Daoy (cell line): ENCODE data around the gene BANP. TPM values are rescaled to one million over a fixed set of nuclear protein-coding genes. Genes with fewer than 3 reads are reported as not detected.
"Not testable (repeated sequence)": the region's sequence is repeated elsewhere in the genome, so short reads cannot be mapped to it uniquely, and the experiment has no call there.

Experiments
- DNase-seq: peaks from one replicate; pipeline ENCODE4 v3.0.0-alpha.2; 2015; ENCODE audit warnings: low read depth
- total RNA-seq: library from RNA; depleted of rRNA; stranded (reverse); fragments of >200 nt; shearing (Covaris generic); gene quantifications from 2 replicates; pipeline ENCODE4 v1.2.3, GENCODE V29; 2014

Gene BANP
- total RNA-seq, 1 experiment from 2014 or later, result 16.7 TPM

- no peak for DNase-seq
These were observed 14.9 kb downstream of the BANP start for GRCh38 chr16:87966064-87966645.

- no peak for DNase-seq
These were observed 15.5 kb downstream of the BANP start for GRCh38 chr16:87966685-87967185.

GRCh38 chr16:87968541-87968940 is 17.3 kb downstream of the BANP start:
- DNase-seq, result no peak

- DNase-seq, result no peak
These were observed 19.0 kb downstream of the BANP start for GRCh38 chr16:87970186-87970585.

GRCh38 chr16:87971933-87972332 is 20.7 kb downstream of the BANP start:
- DNase-seq, result no peak

- no peak for DNase-seq
These were observed 22.5 kb downstream of the BANP start for GRCh38 chr16:87973717-87974116.

GRCh38 chr16:87974178-87974577 is 22.9 kb downstream of the BANP start:
- no peak for DNase-seq

- DNase-seq, result no peak
These were observed 25.4 kb downstream of the BANP start for GRCh38 chr16:87976665-87977064.

GRCh38 chr16:87978127-87978526 is 26.9 kb downstream of the BANP start:
- no peak for DNase-seq

GRCh38 chr16:87979352-87979751 is 28.1 kb downstream of the BANP start:
- no peak for DNase-seq

- DNase-seq, result not testable (repeated sequence)
These were observed 28.8 kb downstream of the BANP start for GRCh38 chr16:87979911-87980630.

- DNase-seq, result not testable (repeated sequence)
These were observed 30.1 kb downstream of the BANP start for GRCh38 chr16:87981376-87981775.

- no peak for DNase-seq
These were observed 31.4 kb downstream of the BANP start for GRCh38 chr16:87982581-87983041.

- not testable (repeated sequence) for DNase-seq
These were observed 32.0 kb downstream of the BANP start for GRCh38 chr16:87983072-87983736.

- peak; percentile 26 for DNase-seq
These were observed 32.5 kb downstream of the BANP start for GRCh38 chr16:87983737-87984097.

GRCh38 chr16:87984180-87984579 is 32.9 kb downstream of the BANP start:
- DNase-seq, result not testable (repeated sequence)

- no peak for DNase-seq
These were observed 33.5 kb downstream of the BANP start for GRCh38 chr16:87984632-87985267.

GRCh38 chr16:87985493-87985892 is 34.3 kb downstream of the BANP start:
- DNase-seq, result not testable (repeated sequence)

- DNase-seq, result peak; percentile 85
These were observed 35.2 kb downstream of the BANP start for GRCh38 chr16:87986361-87986849.

GRCh38 chr16:87988596-87988995 is 37.4 kb downstream of the BANP start:
- DNase-seq, result not testable (repeated sequence)

- DNase-seq, result not testable (repeated sequence)
These were observed 39.0 kb downstream of the BANP start for GRCh38 chr16:87990254-87990653.

GRCh38 chr16:87992142-87992541 is 40.9 kb downstream of the BANP start:
- DNase-seq, result not testable (repeated sequence)
